Measurements from ENCODE around the gene CDCA7. TPM values are rescaled to one million over a fixed set of nuclear protein-coding genes. Genes with fewer than 3 reads are reported as not detected.

Gene CDCA7
- total RNA-seq, 2 experiments from 2014 or later, result 1.6 to 1.8 TPM

- Histone ChIP-seq H3K4me1 (ENCODE audit: insufficient read depth, low read length) (no peaks in the 10 kb centered on the region), H3K36me3 (ENCODE audit: insufficient read depth, low read length) (no peaks in the 10 kb centered on the region), H3K27ac (ENCODE audit: low read depth in 1 of 2, low read length in 2 of 2) (no peak overlapping the region), H3K27me3 (ENCODE audit: control insufficient read depth in 1 of 2, insufficient read depth in 2 of 2, low read length in 2 of 2) (no peaks in the 10 kb centered on the region), H3K9me3 (ENCODE audit: control insufficient read depth in 1 of 2, insufficient read depth in 1 of 2, low read length in 2 of 2) (no peaks in the 10 kb centered on the region), H3K4me3 (ENCODE audit: low read length) (no peak overlapping the region)
- no peak for TF ChIP-seq CTCF (IDR thresholded peaks at IDR 0.05)
- ChIA-PET CTCF (no interaction called here), POLR2A (no interaction called here)
- Mint-ChIP-seq H3K4me1 (ENCODE audit: low read depth) (no peaks in the 10 kb centered on the region), H3K27ac (no peak overlapping the region), H3K27me3 (no peaks in the 10 kb centered on the region), H3K36me3 (ENCODE audit: low read depth) (no peaks in the 10 kb centered on the region), H3K4me3 (no peak overlapping the region), H3K9me3 (no peaks in the 10 kb centered on the region)
- no peak for ATAC-seq (ENCODE audit: poor library complexity)
- intact Hi-C loops (cut with DNase I, micrococcal nuclease), result no loop called here
- no peak for DNase-seq
These were observed 32.4 kb downstream of the CDCA7 start for GRCh38 chr2:173387079-173387478.

- intact Hi-C loops (cut with DNase I, micrococcal nuclease), result no loop called here
- POLR2A ChIA-PET, result no interaction called here
- H3K27ac Mint-ChIP-seq, result no peak overlapping the region
These were observed 33.0 kb downstream of the CDCA7 start for GRCh38 chr2:173387660-173388059.

GRCh38 chr2:173388795-173389194 lies 34.1 kb downstream of the CDCA7 start:
- no peaks in the 10 kb centered on the region for H3K4me1 Mint-ChIP-seq (ENCODE audit: low read depth)
- no peak overlapping the region for H3K4me3 Mint-ChIP-seq
- H3K27me3 Mint-ChIP-seq, result peaks cover 3% of the 10 kb centered on the region
- Histone ChIP-seq H3K4me3 (ENCODE audit: low read length) (no peak overlapping the region), H3K4me1 (ENCODE audit: insufficient read depth, low read length) (no peaks in the 10 kb centered on the region), H3K27ac (ENCODE audit: low read depth in 1 of 2, low read length in 2 of 2) (no peak overlapping the region), H3K36me3 (ENCODE audit: insufficient read depth, low read length) (no peaks in the 10 kb centered on the region), H3K27me3 (ENCODE audit: control insufficient read depth in 1 of 2, insufficient read depth in 2 of 2, low read length in 2 of 2) (no peaks in the 10 kb centered on the region), H3K9me3 (ENCODE audit: control insufficient read depth in 1 of 2, insufficient read depth in 1 of 2, low read length in 2 of 2) (no peaks in the 10 kb centered on the region)
- no peak for TF ChIP-seq CTCF (IDR thresholded peaks at IDR 0.05)
- no peak for DNase-seq
- POLR2A ChIA-PET, result no interaction called here
- no peaks in the 10 kb centered on the region for H3K36me3 Mint-ChIP-seq (ENCODE audit: low read depth)
- H3K27ac Mint-ChIP-seq, result no peak overlapping the region
- no peak for ATAC-seq (ENCODE audit: poor library complexity)
- CTCF ChIA-PET, result no interaction called here
- intact Hi-C loops (cut with DNase I, micrococcal nuclease), result no loop called here
- H3K9me3 Mint-ChIP-seq, result no peaks in the 10 kb centered on the region

More at GRCh38 chr2:173387660-173388059, 33.0 kb downstream of the CDCA7 start:
- H3K27me3 ChIP-seq (ENCODE audit: control insufficient read depth in 1 of 2, insufficient read depth in 2 of 2, low read length in 2 of 2), result no peaks in the 10 kb centered on the region
- ATAC-seq (ENCODE audit: poor library complexity) (no peak), DNase-seq (no peak)
- H3K9me3 ChIP-seq (ENCODE audit: control insufficient read depth in 1 of 2, insufficient read depth in 1 of 2, low read length in 2 of 2), result no peaks in the 10 kb centered on the region
- Mint-ChIP-seq H3K4me3 (no peak overlapping the region), H3K36me3 (ENCODE audit: low read depth) (no peaks in the 10 kb centered on the region), H3K9me3 (no peaks in the 10 kb centered on the region), H3K27me3 (no peaks in the 10 kb centered on the region), H3K4me1 (ENCODE audit: low read depth) (no peaks in the 10 kb centered on the region)
- no peaks in the 10 kb centered on the region for H3K36me3 ChIP-seq (ENCODE audit: insufficient read depth, low read length)
- CTCF ChIA-PET, result no interaction called here
- no peaks in the 10 kb centered on the region for H3K4me1 ChIP-seq (ENCODE audit: insufficient read depth, low read length)
- no peak for TF ChIP-seq CTCF (IDR thresholded peaks at IDR 0.05)
- H3K27ac ChIP-seq (ENCODE audit: low read depth in 1 of 2, low read length in 2 of 2), result no peak overlapping the region
- no peak overlapping the region for H3K4me3 ChIP-seq (ENCODE audit: low read length)

All from CD4-positive, alpha-beta T cell (primary cell).